GM21717 (cell line): ENCODE data around the gene TMC8.

Experiments
- ATAC-seq: cut with Tn5 transposase; IDR thresholded peaks from one replicate; pipeline ENCODE4 v1.9.1; 2021; ENCODE audit warnings: mild to moderate bottlenecking, moderate library complexity; ENCODE audit not compliant: unreplicated experiment

Gene TMC8

DNA sequence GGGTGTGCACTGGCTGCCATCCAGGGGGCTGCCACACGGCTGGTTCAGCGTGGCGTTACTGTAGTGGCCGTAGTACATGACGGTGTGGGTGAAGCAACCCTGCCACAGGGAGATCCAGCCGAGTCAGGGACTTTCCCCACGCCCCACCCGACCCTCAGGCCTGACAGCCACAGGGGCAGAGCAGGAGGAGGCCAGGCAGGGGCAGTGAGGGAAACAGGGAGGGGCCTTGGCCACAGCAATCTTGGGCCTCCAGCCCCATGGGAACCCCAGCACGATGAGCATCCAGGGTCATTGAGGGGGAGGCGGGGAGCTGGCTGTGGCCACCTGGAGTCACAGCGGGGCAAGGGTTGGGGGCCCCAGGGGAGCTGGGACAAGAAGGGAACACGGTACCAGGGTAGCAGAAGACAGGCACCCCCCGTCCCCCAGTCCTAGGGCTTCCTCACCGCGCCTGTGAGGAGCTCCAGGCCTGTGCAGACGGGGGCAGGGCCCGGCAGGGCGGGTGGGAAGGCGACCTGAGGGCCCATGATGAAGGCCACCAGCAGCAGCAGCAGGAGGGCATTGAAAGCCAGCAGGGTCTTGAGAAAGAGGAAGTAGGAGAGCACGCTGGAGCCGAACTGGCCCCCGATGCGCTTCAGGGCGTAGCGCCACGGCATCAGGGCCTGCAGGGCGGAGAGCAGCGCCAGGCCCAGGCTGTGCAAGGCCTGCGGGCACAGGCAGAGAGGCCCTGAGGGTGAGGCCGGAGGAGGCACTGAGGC is 6.3 kb upstream of the TMC8 start:
- no peak for ATAC-seq

DNA sequence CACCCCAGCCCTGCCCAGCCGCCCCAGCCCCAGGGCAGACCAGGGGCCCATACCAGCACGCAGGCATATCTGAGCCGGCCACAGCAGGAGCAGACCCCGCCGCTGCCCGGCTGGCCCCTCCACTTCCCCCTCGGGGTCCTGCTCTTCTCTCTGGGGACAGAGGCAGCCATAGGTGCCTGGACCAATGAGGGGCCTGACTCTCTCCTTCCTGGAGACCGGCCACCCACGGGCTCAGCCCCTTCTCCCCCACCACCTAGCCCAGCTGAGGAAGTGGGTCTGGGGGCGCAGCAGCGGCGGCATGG is 5.8 kb upstream of the TMC8 start:
- no peak for ATAC-seq

DNA sequence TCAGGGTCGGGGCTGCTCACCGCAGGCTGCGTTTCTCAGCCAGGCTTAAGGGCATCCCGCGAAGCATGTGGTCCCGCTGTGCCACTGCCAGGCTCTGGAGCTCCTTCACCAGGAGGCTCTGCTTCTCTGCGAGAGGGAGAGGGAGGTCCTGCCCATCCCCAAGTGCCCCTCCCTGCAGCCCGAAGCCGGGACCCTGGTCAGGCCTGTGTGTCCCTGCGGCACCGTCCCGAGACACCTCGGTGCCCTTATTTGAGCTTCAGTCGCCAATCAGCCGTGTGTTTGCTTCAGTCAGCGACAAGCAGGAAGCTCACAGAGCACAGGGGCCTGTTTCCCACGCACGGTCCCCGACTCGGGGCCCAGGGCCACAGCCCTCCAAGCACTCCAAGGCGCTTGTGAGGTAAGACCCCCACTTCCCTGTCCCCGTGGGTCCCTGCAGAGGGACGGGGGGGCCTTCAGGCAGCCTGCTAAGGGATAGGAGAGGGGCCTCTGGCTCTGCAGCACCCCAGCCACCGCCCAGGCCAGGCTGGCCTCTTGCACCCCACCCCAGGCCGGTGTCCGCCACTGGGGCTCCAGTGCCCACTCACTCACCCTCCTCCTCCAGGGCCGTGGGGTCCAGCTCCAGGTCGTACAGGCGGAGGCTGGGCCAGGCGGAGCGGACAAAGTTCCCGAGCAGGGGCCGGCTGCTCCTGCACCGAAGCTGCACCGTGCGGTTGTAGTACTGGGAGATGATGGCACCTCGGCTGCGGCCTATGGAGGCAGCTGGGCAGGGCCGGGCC is 5.2 kb upstream of the TMC8 start:
- no peak for ATAC-seq

GRCh38 chr17:78125976-78126894 is 4.3 kb upstream of the TMC8 start:
- ATAC-seq: no peak

DNA sequence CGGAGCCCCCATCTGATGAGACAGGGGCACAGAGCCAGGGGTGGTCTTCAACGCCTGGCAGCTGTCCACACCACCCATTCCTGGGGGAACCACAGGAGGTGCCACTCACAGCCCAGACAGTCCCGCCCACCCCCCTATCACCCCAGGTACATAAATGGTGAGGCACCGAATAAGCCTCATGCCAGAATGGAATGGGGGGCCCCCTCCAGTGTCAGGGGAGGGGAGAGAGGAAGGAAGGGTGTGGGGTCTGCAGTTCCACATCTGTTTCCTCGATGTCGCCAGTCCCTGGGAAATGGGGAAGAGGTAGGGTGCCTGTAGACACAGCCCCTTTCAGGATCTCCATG is 3.7 kb upstream of the TMC8 start:
- ATAC-seq: no peak

GRCh38 chr17:78127239-78127887 is 3.2 kb upstream of the TMC8 start:
- ATAC-seq: no peak

GRCh38 chr17:78127888-78128550 is 2.6 kb upstream of the TMC8 start:
- no peak for ATAC-seq

DNA sequence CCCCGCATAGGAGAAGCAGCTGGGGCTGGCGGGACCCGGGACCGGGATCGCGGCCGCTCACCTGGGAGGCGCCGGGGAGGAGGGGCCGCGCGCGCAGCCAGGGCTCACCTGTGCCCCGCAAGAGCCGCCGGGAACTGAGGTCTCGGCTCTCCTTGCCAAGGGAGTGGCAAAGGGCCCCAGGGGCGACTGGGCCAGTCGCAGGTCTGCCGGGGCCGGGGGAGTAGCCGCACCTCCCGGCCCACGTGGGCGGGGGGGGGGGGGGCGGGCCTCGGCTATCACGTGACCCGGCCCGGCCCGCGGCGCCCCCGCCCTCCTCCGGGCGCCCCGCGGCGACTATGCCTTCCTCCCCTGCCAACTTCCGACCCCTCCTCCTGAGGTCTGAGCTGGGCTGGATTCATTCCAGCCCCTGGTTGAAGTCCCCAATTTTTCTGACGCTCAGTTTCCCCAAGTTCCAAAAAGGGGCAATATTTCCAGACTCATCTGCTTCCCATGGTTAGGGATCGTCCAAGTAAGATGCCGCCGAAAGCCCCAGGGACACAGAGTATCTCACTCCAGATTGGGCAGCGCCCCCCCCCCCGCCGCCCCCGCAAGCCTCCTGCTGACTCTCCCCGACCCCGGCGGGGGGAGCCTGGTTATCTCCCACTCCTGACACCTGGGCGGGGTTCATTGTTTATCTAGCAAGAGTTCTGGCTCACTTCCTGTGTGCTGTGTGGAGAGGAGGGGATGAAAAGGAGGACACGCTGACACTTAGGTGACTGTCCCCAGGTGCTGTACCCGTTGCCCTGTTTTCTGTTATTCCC is 1.8 kb upstream of the TMC8 start, which contains the start of gene TMC6:
Gene TMC6, minus strand, starts transcription at position 205 of the 800 bp plus-strand sequence. CDS start 1,923 bp downstream, outside the sequence.
- no peak for ATAC-seq

- no peak for ATAC-seq
These were observed 1.1 kb upstream of the TMC8 start for GRCh38 chr17:78129351-78130089.

DNA sequence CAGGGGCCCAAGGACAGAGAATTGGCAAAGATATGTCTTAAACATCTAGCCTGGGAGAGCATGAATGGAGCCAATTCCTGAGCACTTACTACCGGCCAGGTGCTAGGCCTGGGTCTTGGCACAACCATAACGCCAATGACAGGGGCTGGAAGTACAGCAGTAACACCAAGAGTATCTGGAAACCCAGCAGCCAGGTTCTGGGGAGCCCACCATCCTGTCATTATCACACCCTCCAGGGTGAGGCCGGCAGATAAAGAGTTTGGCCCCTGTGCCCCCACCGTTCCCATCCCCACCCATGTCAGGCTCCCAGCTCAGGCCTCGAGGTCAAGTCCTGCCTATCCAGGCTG is 508 bp upstream of the TMC8 start:
- ATAC-seq: no peak

DNA sequence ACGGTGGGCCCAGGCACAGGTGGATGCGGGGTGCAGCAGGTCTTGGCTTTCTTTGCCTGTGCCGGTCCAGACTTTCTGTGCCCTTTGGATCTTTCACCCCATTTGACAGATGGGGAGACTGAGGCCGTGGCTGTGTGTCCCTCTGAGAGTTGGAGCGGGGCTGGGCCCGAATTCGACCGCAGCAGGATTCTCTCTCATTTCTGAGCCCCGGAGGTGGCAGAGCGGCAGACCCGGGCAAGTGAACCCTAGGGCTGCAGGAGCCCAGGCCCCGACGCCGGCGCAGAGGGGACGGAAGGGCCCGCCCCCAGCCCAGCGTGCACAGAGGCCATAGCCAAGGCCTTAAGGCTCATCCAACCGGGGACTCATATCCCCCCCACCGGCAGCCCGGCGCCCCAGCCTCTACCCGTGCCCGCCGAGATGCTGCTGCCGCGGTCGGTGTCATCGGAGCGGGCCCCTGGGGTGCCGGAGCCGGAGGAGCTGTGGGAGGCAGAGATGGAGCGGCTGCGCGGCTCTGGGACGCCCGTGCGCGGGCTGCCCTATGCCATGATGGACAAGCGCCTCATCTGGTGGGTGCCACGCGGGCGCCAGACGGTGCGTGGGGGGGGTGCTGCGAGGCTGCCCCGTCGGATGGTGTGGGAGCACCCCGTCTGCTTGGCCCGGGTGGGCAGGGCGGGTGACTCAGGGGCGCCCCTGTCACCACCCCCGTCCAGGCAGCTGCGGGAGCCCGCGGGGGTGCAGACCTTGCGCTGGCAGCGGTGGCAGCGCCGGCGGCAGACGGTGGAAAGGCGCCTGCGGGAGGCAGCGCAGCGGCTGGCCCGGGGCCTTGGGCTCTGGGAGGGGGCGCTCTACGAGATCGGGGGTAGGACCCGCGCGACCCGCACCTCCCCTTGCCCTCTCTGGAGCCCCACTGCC is 857 bp downstream of the TMC8 start:
- no peak for ATAC-seq

GRCh38 chr17:78132084-78132676 is 1.6 kb downstream of the TMC8 start:
- ATAC-seq: no peak

GRCh38 chr17:78132767-78133178 is 2.2 kb downstream of the TMC8 start:
- no peak for ATAC-seq

GRCh38 chr17:78133179-78133951 is 2.8 kb downstream of the TMC8 start:
- ATAC-seq: no peak

DNA sequence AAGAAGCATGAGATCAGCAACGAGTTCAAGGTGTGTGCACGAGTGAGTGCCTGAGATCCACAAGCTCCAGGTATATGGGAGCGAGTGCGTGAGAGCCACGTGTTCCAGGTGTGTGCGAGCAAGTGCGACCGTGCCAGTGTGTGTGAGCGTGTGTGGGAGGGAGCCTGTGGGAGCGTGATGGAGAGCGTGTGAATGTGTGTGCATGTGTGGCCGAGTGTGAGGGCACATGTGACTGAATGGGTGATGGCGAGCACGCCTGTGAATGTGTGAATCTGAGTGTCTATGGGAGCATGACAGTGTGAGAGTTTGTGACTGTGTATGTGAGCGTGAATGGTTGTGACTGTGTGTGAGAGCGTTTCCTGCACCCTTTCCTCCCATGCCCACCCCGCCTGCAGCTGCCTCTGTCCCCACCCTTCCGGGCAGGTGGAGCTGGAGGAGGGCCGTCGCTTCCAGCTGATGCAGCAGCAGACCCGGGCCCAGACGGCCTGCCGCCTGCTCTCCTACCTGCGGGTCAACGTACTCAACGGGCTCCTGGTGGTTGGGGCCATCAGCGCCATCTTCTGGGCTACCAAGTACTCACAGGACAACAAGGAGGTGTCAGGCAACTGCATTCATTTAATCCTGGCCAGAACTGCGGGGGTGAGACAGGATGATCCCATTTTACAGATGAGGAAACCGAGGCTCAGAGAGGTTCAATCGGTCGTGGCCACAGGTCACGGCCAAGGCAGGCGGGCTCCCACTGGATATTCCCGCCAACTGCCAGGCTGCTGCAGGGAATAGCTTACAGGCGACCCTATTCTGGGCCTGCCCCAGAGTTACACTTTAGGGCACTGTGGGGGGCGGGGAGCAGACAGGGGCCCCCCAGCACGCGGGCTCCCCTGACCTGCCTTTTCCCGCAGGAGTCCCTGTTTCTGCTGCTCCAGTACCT is 3.7 kb downstream of the TMC8 start:
- no peak for ATAC-seq

DNA sequence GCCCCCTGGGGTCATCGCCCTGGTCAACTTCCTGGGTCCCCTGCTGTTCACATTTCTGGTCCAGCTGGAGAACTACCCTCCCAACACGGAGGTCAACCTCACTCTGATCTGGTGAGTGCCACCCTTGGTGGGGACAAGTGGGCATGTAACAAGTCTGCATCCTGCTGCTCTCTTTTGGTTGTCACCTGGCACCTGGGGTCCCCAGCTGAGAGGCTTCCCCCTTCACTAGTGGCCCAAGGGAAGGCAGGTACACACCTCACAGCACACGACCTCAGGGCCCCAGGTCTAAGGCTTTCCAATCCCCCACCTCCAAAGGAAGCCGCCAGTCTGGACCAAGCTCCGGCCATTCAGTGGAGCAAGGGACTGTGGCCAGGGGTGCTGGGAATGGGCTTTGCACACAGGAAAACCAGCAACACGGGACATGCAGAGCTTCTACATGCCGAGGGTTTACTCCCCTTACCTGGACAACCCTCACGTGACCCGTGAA is 4.4 kb downstream of the TMC8 start:
- ATAC-seq: no peak
